Activated naive CD8-positive, alpha-beta T cell treated with anti-CD3 and anti-CD28 coated beads, Interleukin-2, amount 50 U/mL, for 24 hours (primary cell): ENCODE data around the gene TRAF4.

Source experiments
- ATAC-seq: fragments of 150-1000 bp; cut with Tn5 transposase; one replicate; pipeline ENCODE4 v1.10.0; 2021
- DNase-seq: peaks from one replicate; pipeline ENCODE4 v3.0.0; 2021
- H3K27ac Mint-ChIP-seq: one replicate; pipeline ENCODE4 v1.8.0; 2021; ENCODE audit warnings: mild to moderate bottlenecking, mixed read lengths
- H3K27me3 Mint-ChIP-seq: one replicate; pipeline ENCODE4 v1.8.0; 2021; ENCODE audit warnings: mixed read lengths
- H3K36me3 Mint-ChIP-seq: one replicate; pipeline ENCODE4 v1.8.0; 2021; ENCODE audit warnings: low read depth, mixed read lengths
- H3K4me1 Mint-ChIP-seq: one replicate; pipeline ENCODE4 v1.8.0; 2021; ENCODE audit warnings: mixed read lengths
- H3K4me3 Mint-ChIP-seq: one replicate; pipeline ENCODE4 v1.8.0; 2021; ENCODE audit warnings: mild to moderate bottlenecking, moderate library complexity, mixed read lengths
- H3K9me3 Mint-ChIP-seq: one replicate; pipeline ENCODE4 v1.8.0; 2021; ENCODE audit warnings: mixed read lengths

TRAF4 gene

GRCh38 chr17:28743243-28744103, at the start of gene TRAF4:
TSS of gene TRAF4 (plus strand) at chr17:28744011. CDS start at chr17:28744113, 102 bp downstream.
- Mint-ChIP-seq H3K9me3 (peaks cover 3% of the 10 kb centered on the region), H3K27ac (peak within 1 kb of the TSS; percentile 90), H3K36me3 (peaks cover 32% of the 10 kb centered on the region), H3K4me3 (peak within 1 kb of the TSS; percentile 92), H3K27me3 (no peaks in the 10 kb centered on the region), H3K4me1 (peaks cover 60% of the 10 kb centered on the region)
- ATAC-seq = peak; percentile 84
- DNase-seq = peak; percentile 88

GRCh38 chr17:28698253-28698941, 45.4 kb upstream of the TRAF4 start:
- ATAC-seq (peak; percentile 68), DNase-seq (no peak)
- Mint-ChIP-seq H3K9me3 (no peaks in the 10 kb centered on the region), H3K36me3 (peaks cover 70% of the 10 kb centered on the region), H3K27me3 (no peaks in the 10 kb centered on the region), H3K27ac (peak overlapping the region; percentile 49), H3K4me3 (no peak overlapping the region), H3K4me1 (peaks cover 7% of the 10 kb centered on the region)

- H3K27ac Mint-ChIP-seq = no peak overlapping the region
- no peak for ATAC-seq
- H3K4me3 Mint-ChIP-seq = no peak overlapping the region
- H3K27me3 Mint-ChIP-seq = no peaks in the 10 kb centered on the region
- no peak for DNase-seq
- H3K9me3 Mint-ChIP-seq = no peaks in the 10 kb centered on the region
- H3K4me1 Mint-ChIP-seq = peaks cover 7% of the 10 kb centered on the region
- H3K36me3 Mint-ChIP-seq = peaks cover 59% of the 10 kb centered on the region
These were observed 43.5 kb upstream of the TRAF4 start for GRCh38 chr17:28700278-28700677.

- ATAC-seq (no peak), DNase-seq (no peak)
- peaks cover 54% of the 10 kb centered on the region for H3K36me3 Mint-ChIP-seq
- H3K27me3 Mint-ChIP-seq = no peaks in the 10 kb centered on the region
- H3K27ac Mint-ChIP-seq = no peak overlapping the region
- H3K4me1 Mint-ChIP-seq = peaks cover 7% of the 10 kb centered on the region
- no peak overlapping the region for H3K4me3 Mint-ChIP-seq
- H3K9me3 Mint-ChIP-seq = no peaks in the 10 kb centered on the region
These were observed 42.9 kb upstream of the TRAF4 start for GRCh38 chr17:28700830-28701492.

- peaks cover 44% of the 10 kb centered on the region for H3K36me3 Mint-ChIP-seq
- H3K27me3 Mint-ChIP-seq = no peaks in the 10 kb centered on the region
- H3K9me3 Mint-ChIP-seq = no peaks in the 10 kb centered on the region
- H3K4me1 Mint-ChIP-seq = peaks cover 7% of the 10 kb centered on the region
- no peak overlapping the region for H3K4me3 Mint-ChIP-seq
- H3K27ac Mint-ChIP-seq = peak overlapping the region; percentile 39
- ATAC-seq = no peak
- no peak for DNase-seq
These were observed 41.6 kb upstream of the TRAF4 start for GRCh38 chr17:28702026-28702751.

- peaks cover 7% of the 10 kb centered on the region for H3K4me1 Mint-ChIP-seq
- DNase-seq = no peak
- no peak overlapping the region for H3K4me3 Mint-ChIP-seq
- ATAC-seq = no peak
- H3K27me3 Mint-ChIP-seq = no peaks in the 10 kb centered on the region
- H3K36me3 Mint-ChIP-seq = peaks cover 39% of the 10 kb centered on the region
- no peaks in the 10 kb centered on the region for H3K9me3 Mint-ChIP-seq
- H3K27ac Mint-ChIP-seq = no peak overlapping the region
These were observed 41.1 kb upstream of the TRAF4 start for GRCh38 chr17:28702752-28703150.

- H3K27me3 Mint-ChIP-seq = no peaks in the 10 kb centered on the region
- no peak overlapping the region for H3K27ac Mint-ChIP-seq
- no peak overlapping the region for H3K4me3 Mint-ChIP-seq
- H3K9me3 Mint-ChIP-seq = no peaks in the 10 kb centered on the region
- H3K36me3 Mint-ChIP-seq = peaks cover 36% of the 10 kb centered on the region
- peaks cover 1% of the 10 kb centered on the region for H3K4me1 Mint-ChIP-seq
- DNase-seq = no peak
- no peak for ATAC-seq
These were observed 40.1 kb upstream of the TRAF4 start for GRCh38 chr17:28703552-28704218.

GRCh38 chr17:28704219-28704858, 39.5 kb upstream of the TRAF4 start:
- H3K27ac Mint-ChIP-seq = no peak overlapping the region
- no peak for ATAC-seq
- H3K36me3 Mint-ChIP-seq = peaks cover 31% of the 10 kb centered on the region
- H3K4me1 Mint-ChIP-seq = no peaks in the 10 kb centered on the region
- no peaks in the 10 kb centered on the region for H3K27me3 Mint-ChIP-seq
- H3K4me3 Mint-ChIP-seq = no peak overlapping the region
- no peaks in the 10 kb centered on the region for H3K9me3 Mint-ChIP-seq
- no peak for DNase-seq

- no peak overlapping the region for H3K27ac Mint-ChIP-seq
- no peak overlapping the region for H3K4me3 Mint-ChIP-seq
- ATAC-seq = no peak
- H3K27me3 Mint-ChIP-seq = no peaks in the 10 kb centered on the region
- no peaks in the 10 kb centered on the region for H3K4me1 Mint-ChIP-seq
- no peak for DNase-seq
- H3K9me3 Mint-ChIP-seq = no peaks in the 10 kb centered on the region
- peaks cover 26% of the 10 kb centered on the region for H3K36me3 Mint-ChIP-seq
These were observed 38.6 kb upstream of the TRAF4 start for GRCh38 chr17:28705074-28705659.

- no peak for ATAC-seq
- Mint-ChIP-seq H3K36me3 (peaks cover 22% of the 10 kb centered on the region), H3K27me3 (no peaks in the 10 kb centered on the region), H3K4me1 (peaks cover 3% of the 10 kb centered on the region), H3K9me3 (no peaks in the 10 kb centered on the region), H3K4me3 (no peak overlapping the region), H3K27ac (no peak overlapping the region)
- no peak for DNase-seq
These were observed 38.0 kb upstream of the TRAF4 start for GRCh38 chr17:28705728-28706334.

GRCh38 chr17:28706471-28707338, 37.1 kb upstream of the TRAF4 start:
- DNase-seq (no peak), ATAC-seq (no peak)
- no peaks in the 10 kb centered on the region for H3K9me3 Mint-ChIP-seq
- H3K27me3 Mint-ChIP-seq = no peaks in the 10 kb centered on the region
- peaks cover 8% of the 10 kb centered on the region for H3K4me1 Mint-ChIP-seq
- H3K36me3 Mint-ChIP-seq = peaks cover 15% of the 10 kb centered on the region
- no peak overlapping the region for H3K4me3 Mint-ChIP-seq
- no peak overlapping the region for H3K27ac Mint-ChIP-seq

- Mint-ChIP-seq H3K27ac (peak overlapping the region; percentile 7), H3K4me3 (no peak overlapping the region), H3K27me3 (no peaks in the 10 kb centered on the region), H3K9me3 (no peaks in the 10 kb centered on the region), H3K4me1 (peaks cover 14% of the 10 kb centered on the region), H3K36me3 (peaks cover 12% of the 10 kb centered on the region)
- ATAC-seq = no peak
- DNase-seq = no peak
These were observed 36.5 kb upstream of the TRAF4 start for GRCh38 chr17:28707339-28707720.
